ENCODE measurements around the gene ITGB2.

GRCh38 chr21:44930543-44930981 lies 9.9 kb upstream of the ITGB2 start:
- TF ChIP-seq, protein P1, sequence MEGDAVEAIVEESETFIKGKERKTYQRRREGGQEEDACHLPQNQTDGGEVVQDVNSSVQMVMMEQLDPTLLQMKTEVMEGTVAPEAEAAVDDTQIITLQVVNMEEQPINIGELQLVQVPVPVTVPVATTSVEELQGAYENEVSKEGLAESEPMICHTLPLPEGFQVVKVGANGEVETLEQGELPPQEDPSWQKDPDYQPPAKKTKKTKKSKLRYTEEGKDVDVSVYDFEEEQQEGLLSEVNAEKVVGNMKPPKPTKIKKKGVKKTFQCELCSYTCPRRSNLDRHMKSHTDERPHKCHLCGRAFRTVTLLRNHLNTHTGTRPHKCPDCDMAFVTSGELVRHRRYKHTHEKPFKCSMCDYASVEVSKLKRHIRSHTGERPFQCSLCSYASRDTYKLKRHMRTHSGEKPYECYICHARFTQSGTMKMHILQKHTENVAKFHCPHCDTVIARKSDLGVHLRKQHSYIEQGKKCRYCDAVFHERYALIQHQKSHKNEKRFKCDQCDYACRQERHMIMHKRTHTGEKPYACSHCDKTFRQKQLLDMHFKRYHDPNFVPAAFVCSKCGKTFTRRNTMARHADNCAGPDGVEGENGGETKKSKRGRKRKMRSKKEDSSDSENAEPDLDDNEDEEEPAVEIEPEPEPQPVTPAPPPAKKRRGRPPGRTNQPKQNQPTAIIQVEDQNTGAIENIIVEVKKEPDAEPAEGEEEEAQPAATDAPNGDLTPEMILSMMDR (IDR thresholded peaks at IDR 0.05; ENCODE audit: low read depth, low read length, poor library complexity, severe bottlenecking): no peak
- TF ChIP-seq EZH2phosphoT487 (IDR thresholded peaks at IDR 0.05; ENCODE audit: borderline replicate concordance, low read length): no peak

All from DOHH2 (cell line).